Left colon (tissue), 2 donors: ENCODE results near the gene BORCS5. TPM values are rescaled to one million over a fixed set of nuclear protein-coding genes. Genes with fewer than 3 reads are reported as not detected.

Source experiments
- ATAC-seq: fragments of 200-7000 bp; cut with Tn5 transposase; one replicate; pipeline ENCODE4 v1.9.1; 2020; ENCODE audit warnings: mild to moderate bottlenecking, moderate library complexity
- DNase-seq, 2 donors: peaks; one replicate each; pipeline ENCODE4 v3.0.0-alpha.2; 2020
- intact Hi-C, 2 donors: fragments of 100-400 bp; cut with DNase I in 1 of 2; cut with micrococcal nuclease in 1 of 2; formaldehyde crosslinking; loops; one replicate each; pipeline versions ENCODE4 v1.11.2 to v1.14.0; 2022; cut with DNase I, micrococcal nuclease
- total RNA-seq, 2 donors: library from RNA; stranded (reverse); fragmentation: NEBNext Ultra II Directional; extraction: Animal tissue kit (Norgen Biotek cat#: 25700); gene quantifications; one replicate each; pipeline ENCODE4 v1.2.1, GENCODE V29; 2021
- donor health status: DM: no; HTN: no; CAD: no.
- donor health status: DM: yes; HTN: yes; CAD: no.

The BORCS5 gene
- total RNA-seq, 2 donors from 2014 or later: 12.2 to 13.8 TPM

GRCh38 chr12:12511895-12512711 is 155.2 kb downstream of the BORCS5 start:
- DNase-seq (no peak), ATAC-seq (no peak)
- intact Hi-C loops: no loop called here

GRCh38 chr12:12513416-12514006 is 156.6 kb downstream of the BORCS5 start:
- DNase-seq (no peak), ATAC-seq (no peak)
- intact Hi-C loops: no loop called here

- DNase-seq (no peak), ATAC-seq (no peak)
- intact Hi-C loops: no loop called here
Observed at GRCh38 chr12:12518464-12518845, 161.6 kb downstream of the BORCS5 start.

GRCh38 chr12:12518919-12519318 is 162.0 kb downstream of the BORCS5 start:
- intact Hi-C loops: no loop called here
- ATAC-seq: no peak
- DNase-seq: no peak

Other genes starting within 250 kb of the BORCS5 start
- gene LRP6, start 90.0 kb upstream of the BORCS5 start, total RNA-seq: 10 to 100 TPM; 31.2 to 32.7 TPM
- gene MANSC1, start 6.8 kb upstream of the BORCS5 start, total RNA-seq: 10 to 100 TPM; 48.0 to 62.8 TPM
- gene DUSP16, start 205.8 kb downstream of the BORCS5 start, total RNA-seq: 10 to 100 TPM; 38.6 to 73.5 TPM